Measurements from ENCODE around the gene NSD1.
"Not testable (repeated sequence)": the region's sequence is repeated elsewhere in the genome, so short reads cannot be mapped to it uniquely, and the experiment has no call there.

The NSD1 gene

GRCh38 chr5:177232761-177233160, 99.2 kb downstream of the NSD1 start:
- no peak for DNase-seq

GRCh38 chr5:177233206-177233605, 99.6 kb downstream of the NSD1 start:
- no peak for DNase-seq

GRCh38 chr5:177233802-177234201, 100.2 kb downstream of the NSD1 start:
- no peak for DNase-seq

- no peak for DNase-seq
Measured at GRCh38 chr5:177234841-177235240, 101.3 kb downstream of the NSD1 start.

GRCh38 chr5:177241768-177242167, 108.2 kb downstream of the NSD1 start:
- DNase-seq: no peak

- no peak for DNase-seq
Measured at GRCh38 chr5:177242304-177242703, 108.7 kb downstream of the NSD1 start.

GRCh38 chr5:177249761-177250537, 116.4 kb downstream of the NSD1 start:
- no peak for DNase-seq

GRCh38 chr5:177253252-177253651, 119.7 kb downstream of the NSD1 start:
- DNase-seq: no peak

GRCh38 chr5:177256296-177256695, 122.7 kb downstream of the NSD1 start:
- DNase-seq: no peak

GRCh38 chr5:177258711-177259110, 125.1 kb downstream of the NSD1 start:
- DNase-seq: not testable (repeated sequence)

- DNase-seq: no peak
Measured at GRCh38 chr5:177260961-177261360, 127.4 kb downstream of the NSD1 start.

GRCh38 chr5:177261510-177261909, 127.9 kb downstream of the NSD1 start:
- DNase-seq: no peak

GRCh38 chr5:177264178-177264577, 130.6 kb downstream of the NSD1 start:
- no peak for DNase-seq

- no peak for DNase-seq
Measured at GRCh38 chr5:177265395-177265794, 131.8 kb downstream of the NSD1 start.

GRCh38 chr5:177269232-177269895, 135.8 kb downstream of the NSD1 start:
- DNase-seq: no peak

- DNase-seq: no peak
Measured at GRCh38 chr5:177269976-177270375, 136.4 kb downstream of the NSD1 start.

- DNase-seq: no peak
Measured at GRCh38 chr5:177270653-177271052, 137.1 kb downstream of the NSD1 start.

GRCh38 chr5:177271113-177271512, 137.5 kb downstream of the NSD1 start:
- no peak for DNase-seq

GRCh38 chr5:177275883-177276282, 142.3 kb downstream of the NSD1 start:
- DNase-seq: no peak

- no peak for DNase-seq
Measured at GRCh38 chr5:177276886-177277285, 143.3 kb downstream of the NSD1 start.

GRCh38 chr5:177288191-177288590, 154.6 kb downstream of the NSD1 start:
- DNase-seq: no peak

GRCh38 chr5:177290816-177291596, 157.4 kb downstream of the NSD1 start:
- DNase-seq: no peak

- DNase-seq: no peak
Measured at GRCh38 chr5:177291735-177292134, 158.2 kb downstream of the NSD1 start.
